HTERT RPE-1 (cell line): Measurements from ENCODE around the gene SLC24A3.

ENCODE experiments used
- in situ Hi-C: fragments of 300-500 bp; cut with MboI; formaldehyde crosslinking; loops from 4 replicates; pipeline ENCODE4 v1.14.3; 2020; ENCODE audit warnings: low sequenced_read_pairs

The SLC24A3 gene

GRCh38 chr20:19568128-19568527 lies 355.7 kb downstream of the SLC24A3 start:
- in situ Hi-C loops = no loop called here

DNA sequence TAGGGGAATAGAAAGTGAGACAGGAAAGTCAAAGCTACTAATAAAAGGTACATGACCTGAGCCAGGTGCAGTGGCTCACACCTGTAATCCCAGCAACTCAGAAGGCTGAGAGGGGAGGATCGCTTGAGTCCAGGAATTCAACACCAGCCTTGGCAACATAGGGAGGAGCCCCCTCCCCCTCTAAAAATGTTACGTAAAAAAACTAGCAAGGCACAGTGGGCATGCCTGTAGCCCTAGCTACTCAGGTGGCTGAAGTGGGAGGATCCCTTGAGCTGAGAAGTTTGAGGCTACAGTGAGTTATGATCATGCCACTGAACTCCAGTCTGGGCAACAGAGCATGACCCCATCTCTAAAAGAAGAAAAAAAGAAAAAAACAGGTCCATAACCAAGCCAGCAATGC lies 359.6 kb downstream of the SLC24A3 start:
- in situ Hi-C loops = no loop called here

- in situ Hi-C loops = no loop called here
Observed at GRCh38 chr20:19577692-19578091, 365.2 kb downstream of the SLC24A3 start.

DNA sequence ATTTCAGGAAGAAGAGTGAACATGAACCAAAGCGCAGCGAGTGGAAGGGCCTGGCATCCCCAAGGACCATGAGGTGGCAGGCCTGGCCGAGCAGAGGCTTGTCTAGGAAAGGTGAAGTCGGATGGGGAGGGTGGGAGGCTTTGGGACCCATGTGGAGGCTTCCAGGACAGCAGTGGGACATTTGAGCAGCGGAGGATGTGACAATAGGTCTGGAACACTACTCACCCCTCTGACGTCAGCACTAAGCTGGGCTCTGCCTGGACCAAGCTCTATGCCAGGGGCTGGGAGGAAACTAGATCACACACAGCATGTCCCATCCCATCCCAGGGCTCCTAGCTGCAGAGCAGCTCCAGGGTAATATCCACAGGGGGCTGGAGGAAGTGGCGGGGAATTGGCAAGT lies 370.3 kb downstream of the SLC24A3 start:
- in situ Hi-C loops = no loop called here

DNA sequence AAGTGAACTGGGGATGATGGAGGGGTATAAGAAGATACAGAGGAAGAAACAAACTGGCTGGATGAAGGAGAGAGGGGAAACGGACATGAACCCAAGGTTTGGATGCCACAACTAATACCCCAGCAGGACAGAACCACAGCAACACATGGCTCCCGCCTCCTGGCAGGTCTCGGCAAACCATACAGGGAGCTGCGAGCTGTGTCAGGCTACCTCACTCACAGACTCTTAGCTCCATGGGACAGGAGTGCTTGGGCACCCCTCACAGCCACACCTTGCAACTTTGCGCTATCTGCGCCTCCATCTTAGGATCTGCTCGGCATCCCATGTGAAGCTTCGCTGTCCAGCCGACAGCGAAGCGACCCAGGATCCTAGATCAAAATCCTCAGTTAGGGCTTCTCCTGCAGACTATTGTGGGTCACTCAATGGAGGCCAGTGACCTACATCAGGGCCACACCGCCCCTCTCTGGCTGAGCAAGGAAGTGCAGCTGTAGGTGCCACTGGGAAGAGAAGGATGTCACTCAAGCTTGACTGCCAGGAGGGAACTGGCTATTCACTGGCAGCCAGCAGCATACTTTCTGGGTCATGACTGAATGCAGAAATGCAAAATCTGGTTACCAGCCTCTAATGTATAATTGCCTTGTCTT lies 371.2 kb downstream of the SLC24A3 start:
- in situ Hi-C loops = no loop called here

- in situ Hi-C loops = no loop called here
Observed at GRCh38 chr20:19588241-19588640, 375.8 kb downstream of the SLC24A3 start.

DNA sequence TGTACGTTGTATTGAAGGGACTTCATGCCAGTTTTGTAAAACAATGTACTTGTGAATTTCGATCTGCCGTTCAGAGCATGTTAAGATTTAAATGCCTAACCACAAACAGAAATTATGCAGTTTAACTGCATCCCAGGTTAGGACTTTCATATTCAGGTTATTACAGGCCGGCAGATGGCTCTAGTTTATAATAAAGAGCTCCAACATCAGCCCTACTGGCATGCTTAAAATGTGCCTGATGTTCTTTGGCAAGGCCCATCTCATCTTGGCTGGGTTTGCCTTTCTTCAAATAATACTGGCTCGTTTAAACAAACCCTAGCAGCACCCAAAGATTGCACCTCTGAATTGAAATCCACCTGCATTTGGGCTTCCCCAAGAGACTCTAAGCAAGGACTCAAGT lies 376.3 kb downstream of the SLC24A3 start:
- in situ Hi-C loops = no loop called here

GRCh38 chr20:19589787-19590362 lies 377.4 kb downstream of the SLC24A3 start:
- in situ Hi-C loops = no loop called here

- in situ Hi-C loops = no loop called here
Observed at GRCh38 chr20:19590382-19590781, 377.9 kb downstream of the SLC24A3 start.

- in situ Hi-C loops = no loop called here
Observed at GRCh38 chr20:19593762-19594161, 381.3 kb downstream of the SLC24A3 start.

- in situ Hi-C loops = no loop called here
Observed at GRCh38 chr20:19594896-19595295, 382.5 kb downstream of the SLC24A3 start.

DNA sequence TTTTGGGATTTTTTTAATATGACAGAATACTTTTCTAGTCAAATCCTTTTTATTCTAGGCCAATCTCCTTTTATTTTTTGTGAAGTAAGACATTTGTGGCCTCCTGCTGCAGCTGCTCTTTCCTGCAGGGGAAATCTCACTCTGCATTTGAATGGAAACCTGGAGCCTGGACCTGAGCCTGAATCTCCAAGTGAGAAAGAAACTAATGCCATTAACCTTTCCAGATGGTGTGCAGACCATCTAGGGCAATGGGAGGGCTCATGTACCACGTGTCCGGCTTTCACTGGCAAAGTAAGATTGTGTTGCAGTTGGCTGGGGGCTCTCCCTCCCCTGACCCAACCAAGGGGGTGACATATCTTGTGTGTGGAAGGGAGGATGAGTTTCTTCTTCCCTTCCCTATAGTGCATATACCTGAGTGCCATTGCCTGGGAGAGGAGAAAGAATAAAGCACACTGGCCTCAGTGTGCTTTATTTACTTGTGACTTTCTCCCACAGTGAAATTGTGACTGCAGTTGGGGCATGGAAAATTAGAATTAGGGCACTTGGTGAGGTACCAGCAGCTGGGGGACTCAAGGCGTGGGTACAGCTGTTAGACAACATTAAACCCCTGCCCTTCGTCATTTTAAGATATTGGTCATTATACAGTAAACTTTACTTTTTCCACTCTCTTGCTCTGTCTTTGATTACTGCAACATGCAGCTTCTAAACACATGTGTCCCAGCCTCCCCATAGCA lies 385.8 kb downstream of the SLC24A3 start:
- in situ Hi-C loops = no loop called here

DNA sequence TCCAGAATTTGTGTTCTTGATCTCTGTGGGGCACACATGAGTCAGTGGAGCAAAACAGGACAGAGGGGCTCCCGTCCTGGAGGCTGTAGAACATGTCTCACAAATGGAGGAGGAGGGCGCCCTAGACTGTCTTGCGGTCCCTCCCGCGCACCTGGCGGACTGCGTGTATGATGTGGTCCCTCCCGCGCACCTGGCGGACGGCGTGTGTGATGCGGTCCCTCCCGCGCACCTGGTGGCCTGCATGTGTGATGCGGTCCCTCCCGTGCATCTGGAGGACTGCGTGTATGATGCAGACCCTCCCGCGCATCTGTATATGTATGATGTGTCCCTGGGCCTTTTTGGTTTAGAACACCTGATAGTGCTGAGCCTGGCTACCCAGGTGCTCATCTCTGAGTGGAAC lies 386.8 kb downstream of the SLC24A3 start:
- in situ Hi-C loops = no loop called here

DNA sequence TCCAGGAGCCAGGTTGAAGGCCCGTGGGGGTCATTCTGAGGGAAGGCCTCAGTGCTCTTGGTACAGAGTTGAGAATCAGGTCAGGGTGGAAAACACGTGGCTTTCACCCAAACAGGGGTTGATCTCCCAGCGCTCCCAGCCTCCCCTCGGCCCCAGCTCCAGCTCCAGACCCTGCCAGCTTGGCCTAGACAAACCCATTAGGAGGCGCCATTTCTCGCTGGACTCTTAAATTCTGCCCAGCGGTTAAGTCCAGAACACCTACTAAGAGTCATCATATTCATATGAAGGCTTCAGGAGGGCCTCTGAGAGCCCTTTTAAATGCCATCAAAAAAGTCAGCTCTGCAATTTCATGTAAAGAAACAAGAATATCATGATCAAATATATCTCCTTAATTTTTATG lies 387.6 kb downstream of the SLC24A3 start:
- in situ Hi-C loops = no loop called here

GRCh38 chr20:19601126-19601810 lies 388.8 kb downstream of the SLC24A3 start:
- in situ Hi-C loops = no loop called here

GRCh38 chr20:19602675-19603375 lies 390.4 kb downstream of the SLC24A3 start:
- in situ Hi-C loops = no loop called here

- in situ Hi-C loops = no loop called here
Observed at GRCh38 chr20:19603376-19603750, 390.9 kb downstream of the SLC24A3 start.

GRCh38 chr20:19605786-19606485 lies 393.5 kb downstream of the SLC24A3 start:
- in situ Hi-C loops = no loop called here

- in situ Hi-C loops = no loop called here
Observed at GRCh38 chr20:19609642-19610223, 397.3 kb downstream of the SLC24A3 start.

- in situ Hi-C loops = no loop called here
Observed at GRCh38 chr20:19615629-19616028, 403.2 kb downstream of the SLC24A3 start.
